NCI-H2227 (cell line): ENCODE data around the gene RAVER1.
"Not testable (repeated sequence)": the region's sequence is repeated elsewhere in the genome, so short reads cannot be mapped to it uniquely, and the experiment has no call there.

Source experiments
- DNase-seq: peaks from one replicate; lab custom pipeline; 2025; ENCODE audit not compliant: unreplicated experiment; lab: John Stamatoyannopoulos, UW

Gene RAVER1

GRCh38 chr19:10346509-10346908, 13.2 kb upstream of the RAVER1 start:
- no peak for DNase-seq

GRCh38 chr19:10344780-10345179, 11.5 kb upstream of the RAVER1 start:
- no peak for DNase-seq

GRCh38 chr19:10343495-10343894, 10.2 kb upstream of the RAVER1 start:
- no peak for DNase-seq

GRCh38 chr19:10339977-10340376, 6.6 kb upstream of the RAVER1 start:
- DNase-seq, result no peak

GRCh38 chr19:10339380-10339960, 6.1 kb upstream of the RAVER1 start, which contains the start of gene ICAM3:
TSS of gene ICAM3 (minus strand) at chr19:10339624. CDS start at chr19:10339614, 10 bp downstream.
- DNase-seq, result no peak

- DNase-seq, result no peak
Observed at GRCh38 chr19:10338940-10339339, 5.6 kb upstream of the RAVER1 start.

GRCh38 chr19:10336725-10337124, 3.4 kb upstream of the RAVER1 start:
- not testable (repeated sequence) for DNase-seq

GRCh38 chr19:10335352-10335985, 2.1 kb upstream of the RAVER1 start:
- DNase-seq, result no peak

GRCh38 chr19:10334588-10335351, 1.4 kb upstream of the RAVER1 start:
- DNase-seq, result peak; percentile 77

- DNase-seq, result no peak
Observed at GRCh38 chr19:10333758-10334587, 644 bp upstream of the RAVER1 start.

- DNase-seq, result no peak
Observed at GRCh38 chr19:10332158-10332964, 968 bp downstream of the RAVER1 start.

GRCh38 chr19:10329555-10329954, 3.8 kb downstream of the RAVER1 start:
- no peak for DNase-seq

- no peak for DNase-seq
Observed at GRCh38 chr19:10328558-10329429, 4.5 kb downstream of the RAVER1 start.

- DNase-seq, result no peak
Observed at GRCh38 chr19:10327793-10328192, 5.5 kb downstream of the RAVER1 start.

GRCh38 chr19:10325732-10326131, 7.6 kb downstream of the RAVER1 start:
- DNase-seq, result no peak

- DNase-seq, result no peak
Observed at GRCh38 chr19:10321874-10322835, 11.2 kb downstream of the RAVER1 start.

GRCh38 chr19:10321417-10321797, 11.9 kb downstream of the RAVER1 start:
- no peak for DNase-seq
